NCI-H2171 (cell line): Measurements from ENCODE around the gene FOXG1.

Source experiments
- DNase-seq: peaks from one replicate; lab custom pipeline; 2025; lab: John Stamatoyannopoulos, UW

Gene FOXG1

DNA sequence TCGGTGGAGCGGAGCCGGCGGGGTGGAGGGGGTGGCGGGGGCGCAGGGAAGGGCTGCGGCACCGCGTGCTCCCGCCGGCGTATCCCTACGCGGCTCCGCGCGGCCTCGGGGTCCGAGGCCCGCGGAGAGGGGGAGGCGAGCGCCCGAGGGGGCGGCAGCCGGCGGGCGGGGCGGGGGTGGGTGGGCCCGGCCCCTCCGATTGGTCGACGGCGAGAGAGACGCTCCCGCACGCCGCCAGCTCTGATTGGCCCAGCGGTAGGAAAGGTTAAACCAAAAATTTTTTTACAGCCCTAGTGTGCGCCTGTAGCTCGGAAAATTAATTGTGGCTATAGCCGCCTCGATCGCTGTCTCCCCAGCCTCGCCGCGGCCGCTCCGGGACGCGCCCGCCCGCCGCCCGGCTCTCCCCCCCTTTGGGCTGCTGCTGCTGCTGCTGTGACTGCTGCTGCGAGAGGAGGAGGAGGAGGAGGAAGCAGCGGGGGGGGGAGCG is at the start of gene FOXG1:
FOXG1 (plus strand) TSS at position 319 of the 487 bp plus-strand sequence. CDS start 493 bp downstream, outside the sequence.
- peak; percentile 74 for DNase-seq

DNA sequence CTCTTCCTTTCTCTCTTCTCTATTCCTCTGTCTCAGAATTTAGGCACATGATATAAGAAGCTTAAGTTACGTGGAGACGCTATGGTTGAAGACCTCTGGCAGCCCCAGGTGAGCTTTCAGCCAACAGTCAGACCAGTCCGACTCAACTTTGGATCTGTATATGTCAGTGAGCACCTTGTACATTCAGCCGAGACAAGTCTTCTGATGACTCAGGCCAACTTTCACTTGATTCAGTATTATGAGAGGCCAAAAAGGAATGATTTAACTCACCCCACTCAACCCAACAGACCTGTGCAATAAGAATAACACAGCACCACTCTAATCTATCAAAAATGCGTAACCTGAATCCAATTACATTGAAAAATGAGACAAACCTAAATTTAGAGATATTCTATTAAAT is 47.5 kb upstream of the FOXG1 start:
- no peak for DNase-seq

DNA sequence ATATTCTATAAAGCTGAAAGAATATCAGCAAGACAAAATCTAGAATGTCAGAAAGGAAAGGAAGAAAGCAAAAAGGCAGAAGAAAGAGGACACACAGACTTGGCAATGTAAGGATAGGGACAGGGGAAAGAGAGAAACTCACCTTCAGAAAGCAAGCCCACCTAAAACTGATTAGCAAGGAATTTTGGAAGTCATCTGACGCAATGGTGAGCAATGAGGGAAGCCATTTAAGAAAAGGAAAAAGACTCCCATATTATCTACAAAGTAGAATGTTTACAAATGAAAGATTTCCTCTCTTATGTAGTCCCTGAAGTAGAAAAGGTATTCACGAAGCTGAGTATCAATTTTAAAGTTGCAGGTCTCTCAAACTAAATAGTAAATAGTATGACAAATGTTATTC is 35.2 kb upstream of the FOXG1 start:
- no peak for DNase-seq

DNA sequence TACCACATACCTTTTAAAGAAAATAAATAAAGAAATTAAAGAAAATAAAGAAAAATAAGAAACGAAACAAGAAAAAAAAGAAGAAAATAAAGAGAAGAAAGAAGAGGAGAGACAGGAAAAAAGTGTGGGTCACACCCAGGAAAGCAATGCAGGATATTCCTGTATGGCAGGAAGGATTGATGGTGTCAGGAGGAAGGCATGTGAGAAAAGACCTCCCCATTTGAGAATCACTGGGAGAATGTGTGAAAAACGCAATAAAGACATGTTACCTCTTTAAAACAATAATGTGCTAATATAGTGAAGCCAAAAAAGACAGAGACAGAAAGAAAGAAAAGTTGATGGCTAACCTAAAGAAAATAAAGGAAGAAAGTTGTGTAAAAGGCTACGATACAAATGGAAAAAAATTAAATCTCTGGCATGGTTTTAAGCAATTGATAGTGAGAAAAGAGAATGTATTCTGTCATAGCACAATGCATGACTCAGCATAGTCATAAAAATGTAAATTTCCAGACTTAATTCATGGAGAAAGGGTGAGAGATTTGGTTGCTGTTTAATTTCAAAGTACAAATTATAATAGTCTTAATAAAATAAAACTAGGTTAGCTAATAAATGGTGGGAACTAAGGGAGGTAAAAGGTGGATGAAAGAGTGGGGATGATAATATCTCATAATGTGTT is 24.3 kb upstream of the FOXG1 start:
- no peak for DNase-seq

DNA sequence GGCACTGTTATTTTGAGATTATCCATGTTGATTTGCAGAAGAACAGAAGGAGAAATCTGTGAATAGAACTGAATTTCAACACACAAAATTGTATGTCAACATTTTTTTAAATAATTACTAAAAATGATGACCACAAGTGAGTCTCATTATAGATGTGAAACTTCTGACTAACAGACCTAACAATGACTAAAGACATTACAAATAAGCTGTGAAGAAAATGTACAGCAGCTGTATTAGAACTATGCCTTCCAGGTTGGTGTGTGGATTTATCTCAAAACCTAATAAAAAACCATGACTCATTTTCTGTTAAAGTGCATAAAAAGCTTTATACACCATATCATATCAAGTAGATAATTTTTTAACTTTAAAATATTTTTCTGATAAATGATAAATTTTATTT is 22.5 kb upstream of the FOXG1 start:
- DNase-seq, result no peak

GRCh38 chr14:28745176-28745575 is 21.4 kb upstream of the FOXG1 start:
- DNase-seq, result no peak

DNA sequence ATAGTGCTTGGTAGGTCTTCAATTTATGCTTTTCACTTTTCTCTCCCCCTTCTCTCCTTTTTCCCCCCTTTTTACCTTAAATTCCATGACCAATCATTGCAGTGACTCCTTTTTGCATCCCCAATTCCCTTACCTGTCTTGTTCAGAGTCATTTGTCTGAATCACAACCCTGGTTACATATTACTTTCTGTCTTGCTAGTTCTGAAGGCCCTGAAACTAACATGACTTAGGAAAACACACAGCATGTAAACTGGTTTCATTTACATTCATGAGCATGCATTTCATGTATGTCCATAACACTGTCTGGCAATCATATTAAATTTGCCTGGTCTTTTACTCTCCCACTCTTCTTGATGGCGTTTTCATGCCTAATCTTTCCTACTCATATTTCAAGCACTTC is 20.3 kb upstream of the FOXG1 start:
- DNase-seq, result no peak

DNA sequence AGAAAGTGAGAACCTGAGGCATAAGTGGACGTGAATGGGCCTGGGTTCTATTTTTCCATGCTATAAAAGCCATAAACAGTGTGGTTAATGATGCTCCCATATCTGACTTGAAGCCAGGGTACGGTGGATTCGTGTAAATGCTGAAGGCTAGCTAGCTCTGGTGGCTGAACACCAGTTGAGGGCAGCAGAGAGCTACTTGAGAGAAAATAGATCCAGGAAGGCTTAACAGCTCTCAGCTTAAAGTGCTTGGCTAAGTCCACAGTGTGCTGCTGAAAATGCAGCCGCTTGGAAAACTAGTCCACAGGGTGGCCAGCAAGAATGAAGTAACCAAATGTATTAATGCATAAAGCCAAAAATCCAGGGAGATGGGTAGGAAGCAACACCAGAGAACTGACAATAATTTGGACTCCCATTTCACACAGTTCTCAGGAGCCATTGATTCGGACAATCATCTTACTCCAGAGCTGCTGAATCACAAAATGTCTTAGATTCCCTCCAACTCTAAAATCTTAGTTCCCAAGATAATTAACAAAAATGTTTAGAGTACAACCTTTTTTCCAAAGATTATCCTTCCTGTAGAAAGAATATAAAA is 15.0 kb upstream of the FOXG1 start:
- DNase-seq, result peak; percentile 83

DNA sequence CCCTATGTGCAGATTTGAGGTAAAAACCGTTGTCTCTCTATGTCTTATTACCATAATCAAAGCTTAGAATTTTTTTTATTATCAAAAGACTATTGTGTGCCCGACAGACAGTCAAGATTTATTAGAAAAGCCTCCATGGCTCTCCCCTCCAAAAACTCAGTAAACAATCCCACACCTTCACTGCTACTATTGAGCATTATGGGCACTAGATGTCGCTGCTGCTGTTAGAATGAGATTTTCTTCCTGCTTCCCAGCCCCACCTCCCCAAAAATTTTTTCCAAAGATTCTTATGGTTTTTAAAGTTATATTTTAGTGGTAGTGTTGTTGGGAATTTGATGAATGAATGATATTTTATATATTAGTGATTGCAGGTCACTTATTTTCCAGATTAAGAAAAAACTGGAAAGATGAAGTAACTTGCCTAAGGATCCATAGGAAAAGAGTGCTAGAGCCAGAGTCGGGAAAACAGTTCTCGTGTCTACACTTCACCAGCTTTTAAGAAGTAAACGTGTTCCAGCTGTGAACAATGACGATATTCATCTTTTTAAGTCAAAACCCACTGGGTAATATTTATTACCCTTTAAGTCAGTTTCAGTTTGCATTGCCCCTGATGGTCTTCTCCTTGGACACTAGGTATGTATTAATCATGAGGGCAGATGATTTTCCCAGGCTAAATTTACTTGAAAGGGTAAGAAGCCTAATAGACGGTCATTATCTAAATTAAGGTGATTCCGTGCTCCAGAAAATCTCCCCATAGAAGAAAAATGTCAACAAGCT is 12.2 kb upstream of the FOXG1 start:
- DNase-seq, result peak; percentile 77

DNA sequence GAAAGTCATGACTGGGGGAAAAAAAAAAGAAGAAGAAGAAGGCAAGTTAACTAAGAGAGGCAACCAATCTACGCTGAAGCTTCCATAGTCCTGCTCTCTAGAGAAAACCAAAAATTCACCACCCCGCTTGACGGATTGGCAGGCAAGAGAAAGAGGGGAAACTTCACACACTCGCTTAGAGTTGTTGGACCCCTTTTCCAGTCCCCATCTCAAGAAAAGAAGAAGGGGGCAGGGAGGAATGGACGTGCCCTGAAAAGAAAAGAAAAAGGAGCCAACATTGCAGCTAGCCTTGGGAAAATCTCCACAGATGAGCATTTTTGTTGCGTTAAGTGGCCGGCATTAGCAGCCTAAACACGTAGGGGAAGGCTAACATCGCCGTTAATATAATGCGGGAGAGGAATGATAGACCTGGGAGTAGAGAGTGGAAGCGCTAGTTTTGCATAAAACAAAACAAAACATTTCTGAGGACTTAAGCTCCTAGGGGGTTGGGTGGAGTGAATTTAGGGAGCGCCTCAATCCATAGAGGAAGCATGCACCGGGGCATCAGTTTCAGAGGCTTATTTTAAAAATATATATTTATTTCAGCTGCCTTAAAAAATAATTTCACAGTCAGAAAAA is 11.3 kb upstream of the FOXG1 start:
- DNase-seq, result no peak

DNA sequence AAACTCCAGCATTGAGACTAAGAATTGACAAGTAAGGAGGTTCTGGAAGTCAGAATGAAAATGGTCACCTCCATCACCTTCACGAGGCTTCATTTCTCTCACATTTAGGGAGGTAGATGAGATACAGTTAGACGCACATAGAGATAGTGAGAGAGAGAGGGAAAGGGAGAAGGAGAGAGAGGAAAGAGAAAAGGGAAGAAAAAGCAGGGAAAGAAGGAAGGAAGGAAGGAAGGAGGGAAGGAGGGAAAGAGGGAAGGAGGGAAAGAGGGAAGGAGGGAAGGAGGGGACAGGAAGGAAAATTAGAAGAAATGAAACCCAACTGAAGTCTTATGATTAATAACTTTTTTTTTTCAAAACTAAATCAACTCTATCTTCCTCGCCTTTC is 10.7 kb upstream of the FOXG1 start:
- no peak for DNase-seq

- DNase-seq, result no peak
These were observed 10.2 kb upstream of the FOXG1 start for GRCh38 chr14:28756269-28756883.

DNA sequence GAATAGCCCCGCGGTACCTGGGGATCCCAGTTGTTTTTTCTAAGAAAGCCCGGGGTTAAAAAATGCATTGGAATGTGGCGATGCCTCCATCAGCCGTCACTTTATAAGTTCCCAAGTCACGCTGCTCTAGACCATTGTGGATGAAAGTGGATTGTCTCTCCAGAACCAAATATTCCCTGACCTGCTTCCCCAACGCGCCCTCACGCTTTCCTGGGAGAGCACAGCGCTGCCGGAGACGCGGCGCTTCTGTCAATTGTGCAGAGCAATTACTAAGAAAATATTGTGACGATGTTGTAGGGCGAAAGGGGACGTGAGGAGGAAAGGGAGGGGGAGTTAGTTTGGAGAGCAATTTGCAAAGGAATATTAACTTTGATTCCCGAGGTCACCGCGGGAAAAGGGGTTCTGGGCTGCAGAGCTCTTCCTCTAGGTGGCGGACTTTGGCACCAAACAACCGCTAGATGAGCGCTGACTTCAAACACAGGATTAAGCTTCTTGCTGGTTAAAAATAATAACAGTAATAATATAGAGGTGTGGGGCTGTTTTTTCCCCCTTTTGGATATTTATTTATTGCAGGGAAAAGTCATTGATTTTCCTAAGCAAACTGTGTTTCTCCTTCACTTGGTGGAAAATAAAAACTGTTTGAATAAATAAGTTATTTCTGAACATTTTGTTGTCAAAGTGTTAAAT is 9.6 kb upstream of the FOXG1 start:
- DNase-seq, result no peak

DNA sequence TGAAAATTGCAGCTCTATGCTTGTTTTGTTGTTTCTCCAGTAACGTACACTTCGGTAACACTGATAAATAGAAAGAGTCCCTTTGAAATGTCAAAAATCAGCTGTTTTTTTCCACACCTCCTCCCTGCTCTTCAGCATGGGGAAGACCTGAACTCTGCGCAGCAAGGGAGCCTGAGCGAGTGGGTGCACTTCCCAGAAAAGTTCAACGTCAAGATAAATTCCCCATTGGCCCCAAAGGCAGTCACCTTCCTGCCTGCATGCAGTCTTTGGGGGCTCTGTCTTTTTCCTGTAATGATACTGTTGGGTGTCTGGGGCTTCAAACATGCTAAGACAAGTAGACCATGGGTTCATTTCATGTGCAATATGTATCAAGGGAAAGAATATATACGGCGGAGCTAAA is 8.8 kb upstream of the FOXG1 start:
- no peak for DNase-seq

- DNase-seq, result no peak
These were observed 8.2 kb upstream of the FOXG1 start for GRCh38 chr14:28758253-28758884.

DNA sequence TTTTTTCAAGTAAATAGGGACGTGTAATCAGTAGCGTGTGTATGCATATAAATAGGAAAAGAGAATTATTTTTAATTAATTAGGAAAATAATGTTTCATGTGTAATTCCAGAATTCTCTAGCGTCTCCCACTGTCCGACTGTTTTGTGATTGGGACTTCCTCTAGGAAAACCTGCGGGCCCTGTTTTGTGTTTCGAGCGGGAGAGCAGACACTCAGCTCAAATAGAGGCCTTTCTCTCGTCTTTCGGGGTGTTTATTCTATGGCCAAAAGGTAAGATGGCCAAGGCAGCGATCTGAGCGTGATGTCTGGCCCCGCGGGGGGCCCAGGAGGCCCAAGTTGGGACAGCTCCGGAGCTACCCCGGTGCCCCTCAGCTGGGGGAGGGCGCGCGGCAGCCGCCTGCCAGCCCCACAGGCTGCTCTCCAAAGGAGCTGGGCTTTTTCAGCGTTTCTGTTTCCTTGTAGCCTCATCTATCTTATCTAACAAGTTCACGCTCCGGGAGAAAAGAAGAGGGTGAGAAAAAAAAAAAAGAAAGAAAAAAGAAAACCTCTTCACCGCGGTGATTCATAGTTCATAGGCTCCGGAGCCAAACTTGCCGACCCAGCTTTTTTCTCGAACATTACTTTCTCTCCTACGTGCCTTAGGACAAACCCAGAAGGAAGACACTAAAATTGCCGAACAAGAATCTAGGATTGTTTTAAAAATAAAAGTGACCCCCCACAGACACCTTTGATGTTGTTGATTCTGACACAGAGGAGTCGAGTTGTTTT is 7.5 kb upstream of the FOXG1 start:
- no peak for DNase-seq

DNA sequence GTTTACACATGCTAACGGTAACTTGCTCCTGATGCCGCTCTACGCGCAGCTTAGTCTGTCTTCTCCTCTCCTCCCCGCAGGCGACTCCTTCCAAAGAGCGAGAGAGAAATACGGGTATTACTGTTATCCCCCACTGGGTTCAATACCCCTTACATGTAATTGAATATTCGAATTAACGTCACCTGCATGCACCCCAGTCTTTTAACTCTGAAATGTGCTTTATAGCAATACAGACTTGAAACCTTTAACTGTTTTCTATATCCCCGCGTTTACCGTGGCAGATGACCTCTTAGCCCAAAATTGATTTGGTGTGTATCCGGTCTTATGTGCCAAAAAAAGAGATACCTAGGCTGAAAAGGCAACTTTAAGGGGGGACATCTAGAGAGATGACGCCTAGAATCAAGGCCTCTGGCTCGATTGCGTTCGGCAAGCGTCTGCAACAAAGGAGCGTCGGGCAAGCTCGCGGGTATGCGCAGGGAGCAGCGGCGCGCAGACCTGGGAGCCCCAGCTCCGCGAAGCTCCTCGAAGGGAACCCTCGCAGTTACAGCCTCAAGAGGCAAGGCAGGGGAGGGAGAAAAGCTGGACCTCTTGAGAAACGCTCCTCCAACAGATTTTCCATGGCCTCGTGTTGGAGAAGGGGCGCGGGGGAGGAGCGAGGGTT is 6.8 kb upstream of the FOXG1 start:
- DNase-seq, result no peak

GRCh38 chr14:28760431-28760996 is 6.1 kb upstream of the FOXG1 start:
- DNase-seq, result no peak
